ENCODE results near the gene RAD51B.
A peak's percentile ranks its signal among the peaks of the same experiment; 100 is the strongest.

Gene RAD51B

GRCh38 chr14:68679746-68680467 lies 860.3 kb downstream of the RAD51B start:
- 100% methylated on average over 2 of the region's 8 CpGs; no CpG with 5 or more reads in 1 of the 2 experiments for WGBS, 2 experiments (ENCODE audit: insufficient coverage in 2 of 2)
- H3K27ac ChIP-seq (ENCODE audit: low read depth, low read length, severe bottlenecking) = no peak overlapping the region
- H3K9me3 ChIP-seq (ENCODE audit: control insufficient read depth, low read length) = peaks cover 4% of the 10 kb centered on the region
- no peak overlapping the region for H3K4me3 ChIP-seq (ENCODE audit: extremely low read depth, insufficient read depth, low read length, poor library complexity, severe bottlenecking)
- no peaks in the 10 kb centered on the region for H3K36me3 ChIP-seq (ENCODE audit: control insufficient read depth, insufficient read depth, low read length)
- peaks cover 42% of the 10 kb centered on the region for H3K4me1 ChIP-seq (ENCODE audit: control insufficient read depth, insufficient read depth, low read length, poor library complexity, severe bottlenecking)

- Histone ChIP-seq H3K4me1 (ENCODE audit: control insufficient read depth, insufficient read depth, low read length, poor library complexity, severe bottlenecking) (peaks cover 49% of the 10 kb centered on the region), H3K36me3 (ENCODE audit: control insufficient read depth, insufficient read depth, low read length) (no peaks in the 10 kb centered on the region), H3K27ac (ENCODE audit: low read depth, low read length, severe bottlenecking) (no peak overlapping the region), H3K4me3 (ENCODE audit: extremely low read depth, insufficient read depth, low read length, poor library complexity, severe bottlenecking) (no peak overlapping the region), H3K9me3 (ENCODE audit: control insufficient read depth, low read length) (peaks cover 4% of the 10 kb centered on the region)
- 94 to 95% methylated on average over 7 to 9 of the region's 9 CpGs for WGBS, 2 experiments (ENCODE audit: insufficient coverage in 2 of 2)
Measured at GRCh38 chr14:68680541-68681051, 861.0 kb downstream of the RAD51B start.

DNA sequence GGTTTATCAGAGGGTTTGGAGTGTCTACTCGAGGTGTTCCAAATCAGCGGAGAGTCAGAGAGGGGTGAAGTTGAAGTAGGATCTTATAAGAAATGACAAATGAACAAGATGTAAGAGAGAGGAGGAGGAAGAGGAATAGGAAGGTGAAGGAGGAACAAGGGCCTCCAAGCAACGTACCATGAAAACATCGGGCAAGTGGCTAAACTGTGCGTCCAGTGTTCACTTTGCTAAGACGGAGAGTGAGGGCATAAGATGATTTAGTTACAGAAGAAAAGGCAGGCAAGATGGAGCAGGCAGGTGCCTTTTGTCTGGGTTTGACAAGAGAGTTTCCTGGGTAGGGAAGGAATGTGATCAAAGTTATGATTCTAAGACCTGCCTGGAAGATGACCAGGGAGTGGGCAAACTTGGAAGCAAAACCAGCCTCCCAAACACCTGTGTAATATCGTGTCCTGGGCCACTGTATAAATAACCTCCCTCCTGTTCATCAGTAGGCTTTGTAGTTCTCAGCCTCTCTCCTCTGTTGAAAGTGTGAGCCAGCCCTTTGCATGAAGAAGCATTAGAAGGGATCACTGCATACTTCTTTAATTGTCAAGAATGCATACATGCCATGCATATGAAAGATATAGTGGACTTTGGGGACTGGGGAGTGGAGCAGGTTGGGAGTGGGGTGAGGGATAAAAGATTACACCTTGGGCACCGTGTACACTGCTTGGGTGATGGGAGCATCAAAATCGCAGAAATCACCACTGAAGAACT lies 861.9 kb downstream of the RAD51B start:
- Histone ChIP-seq H3K27ac (ENCODE audit: low read depth, low read length, severe bottlenecking) (no peak overlapping the region), H3K9me3 (ENCODE audit: control insufficient read depth, low read length) (peaks cover 4% of the 10 kb centered on the region), H3K36me3 (ENCODE audit: control insufficient read depth, insufficient read depth, low read length) (no peaks in the 10 kb centered on the region), H3K4me1 (ENCODE audit: control insufficient read depth, insufficient read depth, low read length, poor library complexity, severe bottlenecking) (peaks cover 56% of the 10 kb centered on the region), H3K4me3 (ENCODE audit: extremely low read depth, insufficient read depth, low read length, poor library complexity, severe bottlenecking) (no peak overlapping the region)
- WGBS, 2 experiments (ENCODE audit: insufficient coverage in 2 of 2) = 94 to 98% methylated on average over 7 to 8 of the region's 9 CpGs

- no peak overlapping the region for H3K4me3 ChIP-seq (ENCODE audit: extremely low read depth, insufficient read depth, low read length, poor library complexity, severe bottlenecking)
- WGBS, 2 experiments (ENCODE audit: insufficient coverage in 2 of 2) = 79 to 86% methylated on average over 5 to 8 of the region's 15 CpGs
- no peaks in the 10 kb centered on the region for H3K36me3 ChIP-seq (ENCODE audit: control insufficient read depth, insufficient read depth, low read length)
- H3K27ac ChIP-seq (ENCODE audit: low read depth, low read length, severe bottlenecking) = peak overlapping the region; percentile 88
- H3K4me1 ChIP-seq (ENCODE audit: control insufficient read depth, insufficient read depth, low read length, poor library complexity, severe bottlenecking) = peaks cover 53% of the 10 kb centered on the region
- H3K9me3 ChIP-seq (ENCODE audit: control insufficient read depth, low read length) = peaks cover 4% of the 10 kb centered on the region
Measured at GRCh38 chr14:68682166-68683103, 862.9 kb downstream of the RAD51B start.

DNA sequence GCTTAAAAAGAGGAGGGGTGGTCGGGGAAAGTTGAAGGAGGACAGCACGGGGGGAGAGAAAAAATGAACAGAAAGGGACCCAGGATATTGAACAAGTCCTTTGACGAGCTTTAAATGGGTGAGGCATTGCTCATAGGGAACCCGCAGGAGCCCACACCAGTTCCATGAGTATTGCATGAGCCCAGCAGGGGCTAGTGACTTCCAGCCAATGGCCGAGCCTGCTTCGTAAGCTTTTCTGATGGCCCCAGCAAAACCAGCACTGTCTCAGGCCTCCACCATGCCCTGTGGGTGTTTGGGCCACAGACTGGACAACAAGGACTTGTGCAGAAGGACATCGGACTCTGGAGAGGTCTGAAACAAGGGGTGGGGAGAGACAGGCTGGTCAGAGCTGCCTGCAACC lies 863.7 kb downstream of the RAD51B start:
- H3K27ac ChIP-seq (ENCODE audit: low read depth, low read length, severe bottlenecking) = peak overlapping the region; percentile 88
- H3K4me1 ChIP-seq (ENCODE audit: control insufficient read depth, insufficient read depth, low read length, poor library complexity, severe bottlenecking) = peaks cover 60% of the 10 kb centered on the region
- H3K36me3 ChIP-seq (ENCODE audit: control insufficient read depth, insufficient read depth, low read length) = no peaks in the 10 kb centered on the region
- H3K9me3 ChIP-seq (ENCODE audit: control insufficient read depth, low read length) = peaks cover 4% of the 10 kb centered on the region
- no peak overlapping the region for H3K4me3 ChIP-seq (ENCODE audit: extremely low read depth, insufficient read depth, low read length, poor library complexity, severe bottlenecking)
- 84% methylated on average over 6 to 7 of the region's 7 CpGs for WGBS, 2 experiments (ENCODE audit: insufficient coverage in 2 of 2)

GRCh38 chr14:68684466-68685418 lies 865.2 kb downstream of the RAD51B start:
- 91 to 97% methylated on average over 3 to 4 of the region's 5 CpGs for WGBS, 2 experiments (ENCODE audit: insufficient coverage in 2 of 2)
- Histone ChIP-seq H3K36me3 (ENCODE audit: control insufficient read depth, insufficient read depth, low read length) (no peaks in the 10 kb centered on the region), H3K27ac (ENCODE audit: low read depth, low read length, severe bottlenecking) (no peak overlapping the region), H3K4me3 (ENCODE audit: extremely low read depth, insufficient read depth, low read length, poor library complexity, severe bottlenecking) (no peak overlapping the region), H3K9me3 (ENCODE audit: control insufficient read depth, low read length) (peaks cover 4% of the 10 kb centered on the region), H3K4me1 (ENCODE audit: control insufficient read depth, insufficient read depth, low read length, poor library complexity, severe bottlenecking) (peaks cover 75% of the 10 kb centered on the region)

DNA sequence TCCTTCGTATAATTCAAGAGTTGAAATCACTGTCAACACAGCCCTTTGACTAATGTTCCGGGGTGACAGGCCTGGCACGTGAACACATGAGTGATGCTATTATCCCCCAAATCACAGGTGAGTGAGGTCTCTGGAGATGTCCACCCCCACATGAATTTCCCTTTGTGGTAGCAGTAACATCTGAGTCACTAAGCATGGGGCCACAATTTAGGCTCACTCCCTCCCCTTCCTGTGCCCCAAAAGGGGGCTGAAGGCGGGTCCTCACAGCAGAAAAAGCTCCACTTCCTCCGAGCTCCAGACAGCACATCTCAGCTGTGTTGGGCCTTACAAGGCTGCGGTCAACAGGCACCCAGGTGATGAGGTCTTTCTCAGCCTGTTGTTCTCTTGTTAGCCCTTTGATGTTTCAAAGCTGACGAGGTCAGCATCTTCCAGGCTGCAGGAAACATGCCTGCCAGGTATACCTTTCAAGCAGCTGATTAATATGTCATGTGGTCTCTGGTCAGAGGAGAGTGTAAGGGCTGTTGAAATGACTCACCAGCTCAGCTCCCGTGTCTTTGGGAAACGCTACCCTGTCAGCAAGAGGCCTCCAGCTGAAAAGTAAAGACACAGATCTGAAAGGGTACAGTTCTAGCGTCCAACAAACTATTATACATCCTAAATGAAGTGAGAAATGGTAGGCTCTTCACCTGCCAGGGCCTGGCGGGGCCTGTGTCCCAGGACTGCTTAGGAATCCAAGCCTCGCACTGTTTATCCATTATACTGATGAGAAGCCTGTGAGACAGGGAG lies 866.0 kb downstream of the RAD51B start:
- peak overlapping the region; percentile 42 for H3K27ac ChIP-seq (ENCODE audit: low read depth, low read length, severe bottlenecking)
- peaks cover 83% of the 10 kb centered on the region for H3K4me1 ChIP-seq (ENCODE audit: control insufficient read depth, insufficient read depth, low read length, poor library complexity, severe bottlenecking)
- no peaks in the 10 kb centered on the region for H3K9me3 ChIP-seq (ENCODE audit: control insufficient read depth, low read length)
- WGBS, 2 experiments (ENCODE audit: insufficient coverage in 2 of 2) = 88 to 90% methylated on average over 8 to 10 of the region's 12 CpGs
- H3K36me3 ChIP-seq (ENCODE audit: control insufficient read depth, insufficient read depth, low read length) = no peaks in the 10 kb centered on the region
- no peak overlapping the region for H3K4me3 ChIP-seq (ENCODE audit: extremely low read depth, insufficient read depth, low read length, poor library complexity, severe bottlenecking)

- WGBS, 2 experiments (ENCODE audit: insufficient coverage in 2 of 2) = 88 to 93% methylated on average over 1 of the region's 1 CpG
- Histone ChIP-seq H3K36me3 (ENCODE audit: control insufficient read depth, insufficient read depth, low read length) (no peaks in the 10 kb centered on the region), H3K4me3 (ENCODE audit: extremely low read depth, insufficient read depth, low read length, poor library complexity, severe bottlenecking) (no peak overlapping the region), H3K27ac (ENCODE audit: low read depth, low read length, severe bottlenecking) (no peak overlapping the region), H3K9me3 (ENCODE audit: control insufficient read depth, low read length) (no peaks in the 10 kb centered on the region), H3K4me1 (ENCODE audit: control insufficient read depth, insufficient read depth, low read length, poor library complexity, severe bottlenecking) (peaks cover 82% of the 10 kb centered on the region)
Measured at GRCh38 chr14:68686205-68686465, 866.6 kb downstream of the RAD51B start.

DNA sequence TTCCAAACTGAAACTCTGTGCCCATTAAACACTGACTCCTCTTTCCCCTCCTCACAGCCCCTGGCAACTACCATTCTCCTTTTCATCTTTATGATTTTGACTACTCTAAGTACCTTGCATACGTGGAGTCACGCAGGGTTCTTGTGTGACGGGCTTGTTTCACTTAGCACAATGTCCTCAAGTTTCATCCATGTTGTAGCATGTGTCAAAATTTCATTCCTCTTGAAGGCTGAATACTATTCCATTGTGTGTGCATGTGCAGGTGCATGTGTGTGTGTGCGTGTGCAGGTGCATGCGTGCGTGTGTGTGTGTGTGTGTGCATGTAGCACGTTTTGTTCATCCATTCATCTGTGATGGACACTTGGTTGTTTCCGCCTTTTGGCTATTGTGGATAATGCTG lies 867.1 kb downstream of the RAD51B start:
- Histone ChIP-seq H3K36me3 (ENCODE audit: control insufficient read depth, insufficient read depth, low read length) (no peaks in the 10 kb centered on the region), H3K9me3 (ENCODE audit: control insufficient read depth, low read length) (no peaks in the 10 kb centered on the region), H3K27ac (ENCODE audit: low read depth, low read length, severe bottlenecking) (no peak overlapping the region), H3K4me3 (ENCODE audit: extremely low read depth, insufficient read depth, low read length, poor library complexity, severe bottlenecking) (no peak overlapping the region), H3K4me1 (ENCODE audit: control insufficient read depth, insufficient read depth, low read length, poor library complexity, severe bottlenecking) (peaks cover 76% of the 10 kb centered on the region)
- WGBS, 2 experiments (ENCODE audit: insufficient coverage in 2 of 2) = 83 to 100% methylated on average over 2 to 6 of the region's 8 CpGs

All from mesodermal cell (in vitro differentiated cells).